Transverse colon (tissue), 4 donors: ENCODE results near the gene KRTAP5-8. TPM values are rescaled to one million over a fixed set of nuclear protein-coding genes. Genes with fewer than 3 reads are reported as not detected.
"Not testable (repeated sequence)": the region's sequence is repeated elsewhere in the genome, so short reads cannot be mapped to it uniquely, and the experiment has no call there.

Experiments
- DNase-seq: peaks from one replicate; pipeline ENCODE4 v3.0.0-alpha.2; 2019
- H3K27ac ChIP-seq, 4 donors: fragments of 200-600 bp; sonication (generic); 2 replicates each; pipeline ENCODE4 v1.5.1; 2016 to 2018; ENCODE audit warnings: inconsistent platforms in 4 of 4
- H3K27me3 ChIP-seq: fragments of 200-600 bp; sonication (generic); 2 replicates; pipeline ENCODE4 v1.5.1; 2017; ENCODE audit warnings: inconsistent platforms
- H3K36me3 ChIP-seq, 4 donors: fragments of 200-600 bp; sonication (generic); 2 replicates each; pipeline ENCODE4 v1.5.1; 2017 to 2019; ENCODE audit warnings: inconsistent platforms in 4 of 4
- H3K4me1 ChIP-seq, 4 donors: fragments of 200-600 bp; sonication (generic); 2 replicates each; pipeline ENCODE4 v1.5.1; 2017 to 2020; ENCODE audit warnings: inconsistent platforms in 4 of 4
- H3K4me3 ChIP-seq, 4 donors: fragments of 200-600 bp; sonication (generic); 1 replicate in 1 of 4; 2 replicates in 3 of 4; pipeline versions ENCODE4 v1.5.1 to v1.6.1; 2017 to 2019; ENCODE audit warnings: inconsistent platforms in 4 of 4
- H3K9me3 ChIP-seq, 2 donors: fragments of 200-600 bp; sonication (generic); 2 replicates each; pipeline ENCODE4 v1.5.1; 2017 to 2019; ENCODE audit warnings: inconsistent platforms in 2 of 2
- CTCF ChIP-seq, 5 experiments: fragments of 200-600 bp in 3 of 5; fragments of 450-650 bp in 2 of 5; sonication (generic) in 3 of 5; IDR thresholded peaks; 1 replicate in 2 of 5; 2 replicates in 3 of 5; pipeline ENCODE4 v1.5.1; 2016 to 2017; ENCODE audit warnings: antibody characterized with exemption in 5 of 5, inconsistent platforms in 3 of 5, mild to moderate bottlenecking in 2 of 5, moderate library complexity in 1 of 5
- EP300 ChIP-seq: sonication (generic); formaldehyde crosslinking; IDR thresholded peaks from one replicate; pipeline ENCODE4 v1.6.1; 2017; ENCODE audit warnings: antibody characterized with exemption, low read depth
- POLR2A ChIP-seq: fragments of 450-650 bp; IDR thresholded peaks from one replicate; pipeline ENCODE4 v1.6.1; 2016; ENCODE audit warnings: antibody characterized with exemption, mild to moderate bottlenecking, moderate library complexity
- POLR2AphosphoS5 ChIP-seq, 3 donors: sonication (generic); formaldehyde crosslinking; IDR thresholded peaks; one replicate each; pipeline ENCODE4 v1.6.1; 2016; ENCODE audit warnings: antibody characterized with exemption in 3 of 3
- WGBS, 2 donors: methylation state at CpG; one replicate each; pipeline ENCODE4 v1.1.5; 2018; ENCODE audit warnings: low coverage in 1 of 2; 5-methylcytosine and 5-hydroxymethylcytosine counted together
- in situ Hi-C, 4 donors: fragments of 200-750 bp; cut with MboI; loops; one replicate each; pipeline versions ENCODE4 v1.15.0 to v1.15.1; 2017; ENCODE audit warnings: low sequenced_read_pairs in 3 of 4, low pct_ligation_motif_present in 1 of 4, low pct_unique_long_range_greater_than_20kb in 1 of 4
- intact Hi-C: fragments of 100-400 bp; cut with DNase I; formaldehyde crosslinking; loops from one replicate; pipeline ENCODE4 v1.15.1; 2023; ENCODE audit warnings: low total_unique reads
- total RNA-seq, 4 donors: library from RNA; depleted of rRNA; stranded (reverse); fragments of >200 nt; gene quantifications; one replicate each; pipeline ENCODE4 v1.1.0, GENCODE V29; 2016

KRTAP5-8 gene
- total RNA-seq, 4 donors from 2014 or later, result 0.41 to 3.2 (median 0.48) TPM; not detected in 1

GRCh38 chr11:71575723-71576424, 38.0 kb downstream of the KRTAP5-8 start:
- intact Hi-C loops (loop anchor here (10.0 kb wide), 1 partner anchor 549 kb away; no protein-coding TSS in a partner anchor), in situ Hi-C loops (no loop called here)
- Histone ChIP-seq H3K9me3 (no peaks in the 10 kb centered on the region), H3K4me3 (no peak overlapping the region), H3K27ac (no peak overlapping the region), H3K36me3 (no peaks in the 10 kb centered on the region), H3K4me1 (peaks cover 0 to 7% (median 0%) of the 10 kb centered on the region in 4 donors), H3K27me3 (no peaks in the 10 kb centered on the region)
- DNase-seq, result no peak
- 84 to 100% methylated on average over 2 to 4 of the region's 4 CpGs for whole genome bisulfite sequencing, 2 donors
- TF ChIP-seq CTCF (IDR thresholded peaks at IDR 0.05), result no peak
- TF ChIP-seq POLR2A, result no peak
- no peak for TF ChIP-seq EP300
- no peak for TF ChIP-seq POLR2AphosphoS5 (IDR thresholded peaks at IDR 0.05)

- in situ Hi-C loops, H3K4me3 ChIP-seq, H3K4me1 ChIP-seq, H3K27me3 ChIP-seq, DNase-seq, H3K36me3 ChIP-seq, H3K9me3 ChIP-seq, H3K27ac ChIP-seq: not testable (repeated sequence)
- intact Hi-C loops, result loop anchor here (10.0 kb wide), 1 partner anchor 548 kb away; no protein-coding TSS in a partner anchor
- WGBS, 2 donors, result 88 to 96% methylated on average over 9 to 41 of the region's 41 CpGs
These were observed 39.1 kb downstream of the KRTAP5-8 start for GRCh38 chr11:71576688-71577465.

GRCh38 chr11:71577469-71578004, 39.7 kb downstream of the KRTAP5-8 start:
- Histone ChIP-seq H3K27ac (no peak overlapping the region), H3K36me3 (no peaks in the 10 kb centered on the region), H3K9me3 (no peaks in the 10 kb centered on the region), H3K4me3 (no peak overlapping the region), H3K27me3 (no peaks in the 10 kb centered on the region), H3K4me1 (peaks cover 0 to 7% (median 0%) of the 10 kb centered on the region in 4 donors)
- intact Hi-C loops (loop anchor here (10.0 kb wide), 1 partner anchor 547 kb away; no protein-coding TSS in a partner anchor), in situ Hi-C loops (no loop called here)
- DNase-seq, result no peak
- 77 to 86% methylated on average over 7 of the region's 7 CpGs for WGBS, 2 donors
- TF ChIP-seq POLR2AphosphoS5 (IDR thresholded peaks at IDR 0.05), result no peak
- TF ChIP-seq EP300, result no peak
- TF ChIP-seq POLR2A, result no peak
- no peak for TF ChIP-seq CTCF (IDR thresholded peaks at IDR 0.05)

GRCh38 chr11:71579513-71579912, 41.7 kb downstream of the KRTAP5-8 start:
- H3K9me3 ChIP-seq, H3K27me3 ChIP-seq, H3K36me3 ChIP-seq, H3K4me1 ChIP-seq, H3K4me3 ChIP-seq, in situ Hi-C loops, DNase-seq, H3K27ac ChIP-seq: not testable (repeated sequence)
- 61 to 63% methylated on average over 5 to 7 of the region's 7 CpGs for WGBS, 2 donors
- intact Hi-C loops, result loop anchor here (10.0 kb wide), 1 partner anchor 545 kb away; no protein-coding TSS in a partner anchor
